Stimulated activated CD4-positive, alpha-beta T cell treated with anti-CD3 and anti-CD28 coated beads, Interleukin-12 subunit alpha, Interleukin-12 subunit beta, amount 100 ng/mL, for 48 hours (primary cell): Measurements from ENCODE around the gene ATP9A.

Source experiments
- DNase-seq, 3 donors: peaks; one replicate each; pipeline ENCODE4 v3.0.0-alpha.2; 2020; ENCODE audit warnings: low read depth in 2 of 3, low spot score in 1 of 3

Gene ATP9A

GRCh38 chr20:51631011-51631950, 136.9 kb downstream of the ATP9A start:
- DNase-seq = peak; percentile 27 to 49 (median 30)

- DNase-seq = no peak
Measured at GRCh38 chr20:51629399-51630058, 138.7 kb downstream of the ATP9A start.

GRCh38 chr20:51628533-51629398, 139.4 kb downstream of the ATP9A start:
- no peak for DNase-seq

DNA sequence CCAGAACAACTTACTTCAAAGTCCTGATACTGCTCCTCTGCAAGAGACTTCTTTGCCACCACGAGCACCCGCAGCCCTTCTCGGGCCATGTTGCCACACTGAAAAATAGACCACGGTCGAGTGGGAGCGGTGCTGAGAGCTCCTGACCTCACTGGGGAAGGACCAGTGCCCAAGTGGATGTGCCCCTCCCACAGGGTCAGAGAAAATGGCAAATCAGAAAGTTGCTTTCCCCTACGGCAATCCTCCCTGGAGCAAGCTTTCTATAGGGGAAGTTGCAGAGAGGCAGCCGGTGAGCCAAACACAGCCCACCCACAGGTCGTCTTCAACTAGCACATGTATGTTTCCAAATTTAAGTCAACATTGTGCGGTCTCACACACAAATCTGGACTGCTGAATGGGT, 140.6 kb downstream of the ATP9A start:
- no peak for DNase-seq

GRCh38 chr20:51625105-51625504, 143.1 kb downstream of the ATP9A start:
- DNase-seq = no peak

GRCh38 chr20:51624157-51624731, 143.9 kb downstream of the ATP9A start:
- DNase-seq = peak; percentile 41 to 72 (median 67)

DNA sequence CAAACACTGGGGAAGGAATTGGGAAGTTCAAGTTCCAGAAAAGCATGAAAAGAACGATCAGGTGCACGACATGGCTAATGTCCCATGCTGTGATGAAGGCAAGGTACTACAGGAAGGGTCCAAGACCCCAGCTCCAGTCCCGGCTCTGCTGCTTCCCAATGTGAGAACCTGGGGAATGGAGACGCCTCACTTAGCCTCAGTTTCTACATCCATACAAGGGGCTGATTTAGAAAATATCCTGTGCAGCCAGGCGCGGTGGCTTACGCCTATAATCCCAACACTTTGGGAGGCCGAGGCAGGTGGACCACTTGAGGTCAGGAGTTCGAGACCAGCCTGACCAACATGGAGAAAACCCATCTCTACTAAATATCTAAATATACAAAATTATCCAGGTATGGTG, 144.9 kb downstream of the ATP9A start:
- DNase-seq = no peak

- DNase-seq = no peak
Measured at GRCh38 chr20:51622004-51622874, 146.0 kb downstream of the ATP9A start.

DNA sequence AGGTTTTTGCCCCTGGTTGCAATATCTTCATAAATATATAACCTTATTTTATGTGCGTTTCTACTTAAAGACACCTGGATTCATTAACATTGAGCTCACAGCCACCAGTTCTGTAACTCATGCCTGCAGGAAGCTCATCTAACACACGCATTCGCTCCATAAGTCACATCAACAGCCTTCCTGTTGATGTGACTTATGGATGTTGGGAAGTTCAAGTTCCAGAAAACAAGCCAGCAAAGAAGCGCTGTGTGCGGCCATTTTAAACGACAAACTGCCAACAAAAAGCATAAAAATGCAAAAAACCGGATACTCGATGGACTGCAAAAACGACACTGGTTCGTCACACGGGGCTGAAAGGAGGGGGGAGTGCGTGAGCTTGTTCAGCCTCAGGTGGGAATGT, 147.8 kb downstream of the ATP9A start:
- no peak for DNase-seq

DNA sequence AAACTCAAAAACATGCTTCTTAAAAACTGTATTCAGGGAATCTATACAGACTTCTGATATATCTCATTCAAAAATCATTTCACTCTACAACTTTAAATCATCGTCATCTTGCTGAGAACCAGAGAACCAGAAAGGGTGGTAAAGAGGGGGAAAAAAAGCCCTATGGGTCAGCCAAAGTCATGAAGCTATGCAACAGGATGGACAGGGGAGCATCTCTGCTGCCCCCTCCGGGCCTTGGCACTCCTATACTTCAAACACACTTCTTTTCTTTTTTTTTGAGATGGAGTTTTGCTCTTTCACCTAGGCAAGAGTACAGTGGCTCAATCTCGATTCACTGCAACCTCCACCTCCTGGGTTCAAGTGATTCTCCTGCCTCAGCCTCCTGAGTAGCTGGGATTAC, 152.1 kb downstream of the ATP9A start:
- DNase-seq = no peak

DNA sequence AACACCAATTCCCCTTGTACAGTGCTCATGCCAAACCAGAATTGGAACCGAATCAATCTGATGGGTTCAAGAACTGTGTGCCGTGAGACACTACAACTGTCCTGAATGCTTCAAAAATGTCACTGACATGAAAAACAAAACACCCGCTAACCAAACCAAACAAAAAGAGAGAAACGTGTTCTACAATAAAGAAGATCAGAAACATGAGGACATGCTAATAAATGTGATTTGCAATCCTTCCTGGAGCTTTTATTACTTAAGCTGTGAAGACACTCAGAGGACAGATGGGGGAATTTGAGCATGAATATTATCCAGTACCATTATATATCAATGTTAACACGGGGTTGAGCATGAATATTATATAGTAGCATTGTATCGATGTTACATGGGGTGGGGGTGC, 153.5 kb downstream of the ATP9A start:
- DNase-seq = no peak

DNA sequence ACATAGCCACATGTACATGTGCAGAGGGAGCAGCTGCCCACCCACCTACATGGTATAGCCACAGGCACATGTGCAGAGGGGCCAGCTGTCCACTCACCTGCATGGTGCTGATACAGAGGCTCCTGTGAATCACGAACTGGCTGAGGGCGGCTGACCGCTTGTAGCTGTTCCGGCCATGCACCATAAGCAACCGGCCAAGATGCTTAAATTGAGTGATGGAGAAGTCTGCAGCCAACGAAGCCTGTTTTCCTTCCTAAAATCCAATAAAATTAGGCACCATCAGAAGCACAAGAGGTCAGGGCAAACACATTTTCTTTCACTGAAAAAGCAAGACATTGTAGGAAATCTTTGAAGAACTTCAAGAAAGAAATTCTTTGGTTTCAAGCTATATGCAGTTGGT, 154.6 kb downstream of the ATP9A start:
- DNase-seq = no peak

DNA sequence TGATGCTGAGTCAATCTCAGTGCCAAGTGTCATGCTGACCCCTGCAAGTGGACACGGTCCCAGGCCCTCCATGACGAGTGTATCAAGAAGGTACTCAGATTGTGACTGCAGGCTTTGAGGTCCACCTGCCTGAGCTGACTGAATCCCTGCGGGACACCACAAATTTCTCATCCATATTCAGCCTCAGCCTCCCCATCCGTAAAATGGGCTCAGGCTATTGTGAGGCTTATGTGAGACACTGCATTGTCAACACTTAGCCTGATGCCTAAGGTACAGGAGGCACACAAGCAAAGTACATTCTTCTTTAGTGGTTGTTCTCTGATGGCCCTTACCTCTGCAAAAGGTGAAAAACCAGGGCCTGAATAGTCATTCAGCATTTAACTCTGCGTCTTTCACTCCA, 155.3 kb downstream of the ATP9A start:
- no peak for DNase-seq

- no peak for DNase-seq
Measured at GRCh38 chr20:51611625-51611890, 156.6 kb downstream of the ATP9A start.

DNA sequence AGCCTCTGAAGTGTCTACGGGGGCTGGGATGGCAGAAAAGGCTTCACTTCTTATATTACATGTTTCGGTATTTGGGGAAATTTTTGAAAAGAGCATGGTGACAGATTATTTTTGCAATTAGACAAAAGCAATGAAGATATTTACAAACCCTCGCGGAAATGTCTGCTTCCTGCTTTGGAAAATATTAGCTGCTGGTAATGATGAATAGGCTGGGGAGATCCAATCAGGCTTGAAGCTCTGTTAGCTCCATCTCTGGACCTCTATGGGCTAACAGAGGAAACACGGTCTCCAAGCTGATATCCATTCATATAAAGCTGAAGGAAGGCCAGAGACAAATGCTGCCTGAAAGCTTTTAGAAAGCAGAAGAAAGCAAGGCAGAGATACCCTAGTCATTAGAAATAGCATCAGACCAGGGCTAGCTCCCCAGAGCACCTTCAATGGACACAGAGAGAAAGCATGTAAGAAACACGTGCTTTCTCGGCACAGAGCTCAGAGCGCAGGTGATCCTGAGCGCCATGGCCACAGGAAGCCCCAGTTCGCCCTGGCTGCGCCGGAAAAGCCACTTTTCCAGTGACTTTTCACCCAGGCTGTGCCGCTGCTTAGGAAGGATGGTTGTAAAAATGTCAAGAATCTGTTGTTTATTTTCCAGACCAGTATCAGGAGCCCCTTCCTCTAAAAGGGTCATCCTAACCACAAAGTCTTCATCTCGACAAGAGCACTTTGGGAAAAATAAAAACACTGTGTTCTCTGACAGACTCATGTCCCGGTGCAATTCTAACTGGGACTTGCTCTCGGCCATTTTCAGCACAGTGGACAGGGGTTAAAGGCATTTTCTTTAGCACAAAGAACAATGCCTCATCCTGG, 157.2 kb downstream of the ATP9A start:
- DNase-seq = no peak

GRCh38 chr20:51610111-51610510, 158.1 kb downstream of the ATP9A start:
- no peak for DNase-seq

- no peak for DNase-seq
Measured at GRCh38 chr20:51609251-51609650, 158.9 kb downstream of the ATP9A start.

GRCh38 chr20:51608061-51608460, 160.1 kb downstream of the ATP9A start:
- DNase-seq = no peak

DNA sequence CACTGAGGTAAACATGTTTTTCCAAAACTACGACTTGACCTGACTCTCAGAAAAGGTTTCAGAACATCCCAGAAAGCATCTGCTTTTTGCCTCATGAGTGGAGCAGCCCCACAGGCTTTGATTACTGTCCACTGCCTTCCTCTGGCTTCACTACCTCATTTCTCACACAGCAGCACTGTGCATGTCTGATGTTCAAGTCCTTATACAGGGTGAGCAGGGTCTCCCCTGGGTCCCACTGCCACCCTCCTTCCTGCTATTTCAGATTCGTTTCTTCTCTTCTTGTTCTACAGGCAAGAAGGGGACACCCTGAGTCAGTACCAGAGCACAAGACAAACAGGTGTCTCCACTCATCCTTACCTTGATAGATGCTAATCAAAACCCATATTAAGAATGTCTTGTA, 161.0 kb downstream of the ATP9A start:
- no peak for DNase-seq

DNA sequence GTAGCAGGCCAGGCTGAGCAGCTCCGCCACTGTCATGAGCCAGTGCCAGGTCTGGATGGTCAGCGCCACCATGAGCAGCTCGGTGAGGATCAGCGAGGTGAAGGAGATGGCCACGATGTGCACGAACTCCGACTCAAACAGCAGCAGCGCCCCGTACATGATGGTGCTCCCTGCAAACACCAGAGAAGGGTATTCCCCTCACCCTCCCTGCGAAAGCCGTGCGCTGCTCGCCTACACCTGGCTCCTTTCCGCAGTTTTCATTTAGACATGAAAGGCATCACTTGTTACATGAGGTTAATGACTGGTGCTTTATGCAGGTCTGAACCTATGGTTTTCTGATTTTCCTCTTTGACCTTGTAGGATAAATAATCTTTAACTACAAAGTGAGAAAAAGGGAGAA, 163.3 kb downstream of the ATP9A start:
- no peak for DNase-seq
